HCT116 (cell line): Measurements from ENCODE around the gene KLHL22. TPM values are rescaled to one million over a fixed set of nuclear protein-coding genes. Genes with fewer than 3 reads are reported as not detected.

Experiments
- ATAC-seq: fragments of 200-7000 bp; cut with Tn5 transposase; 2 replicates; pipeline ENCODE4 v1.9.1; 2020; ENCODE audit warnings: mild to moderate bottlenecking, moderate library complexity
- BruUV-seq: library from RNA; stranded (reverse); fragments of 400-500 nt; replicated peaks from 2 replicates; lab custom pipeline; 2021; lab: Mats Ljungman, UMichigan
- CTCF ChIA-PET: fragments of 300-600 bp; sonication (Branson Sonifier 250); formaldehyde crosslinking; loops from one replicate; lab custom pipeline; 2021; ENCODE audit warnings: antibody characterized with exemption; lab: Charles Lee
- POLR2A ChIA-PET: fragments of 300-600, 350-600 bp; sonication (Branson Sonifier 250); formaldehyde crosslinking; loops from one replicate; lab custom pipeline; 2021; ENCODE audit warnings: antibody characterized with exemption; lab: Charles Lee
- RAD21 ChIA-PET, 2 experiments: fragments of 300-600 bp; sonication (Branson Sonifier 250); formaldehyde crosslinking; loops; one replicate each; lab custom pipeline; 2023; ENCODE audit warnings: low total read pairs in 2 of 2; ENCODE audit not compliant: uncharacterized antibody in 2 of 2, unreplicated experiment in 2 of 2, low non-redundant PET in 1 of 2; lab: Charles Lee
- DNase-seq: peaks from one replicate; pipeline ENCODE4 v3.0.0-alpha.2; 2010; ENCODE audit warnings: low read depth, low spot score
- H2AFZ ChIP-seq: fragments of 200-600 bp; shearing (Covaris generic), sonication (generic); 2 replicates; pipeline ENCODE4 v1.6.1; 2017; ENCODE audit warnings: low read depth, mixed run types, mixed read lengths, antibody characterized with exemption, low read length; ENCODE audit not compliant: poor library complexity, severe bottlenecking
- H3K27ac ChIP-seq: 2 replicates; pipeline ENCODE4 v1.5.1; 2012; ENCODE audit warnings: low read depth, low read length
- H3K27me3 ChIP-seq: fragments of 200-600 bp; sonication (generic); 2 replicates; pipeline ENCODE4 v1.6.1; 2016; ENCODE audit warnings: mixed run types, low read length, mixed read lengths; ENCODE audit not compliant: insufficient read depth
- H3K36me3 ChIP-seq, 2 experiments: fragments of 200-500 bp in 1 of 2; fragments of 200-600 bp in 1 of 2; sonication (Bioruptor generic) in 1 of 2; sonication (generic) in 1 of 2; 2 replicates each; pipeline versions ENCODE4 v1.5.1 to v1.6.1; 2014 to 2016; ENCODE audit warnings: low read length in 2 of 2, inconsistent platforms in 1 of 2, mixed read lengths in 1 of 2, mixed run types in 1 of 2; ENCODE audit not compliant: insufficient read depth in 2 of 2, control insufficient read depth in 1 of 2
- H3K4me1 ChIP-seq, 2 experiments: fragments of 200-600 bp in 1 of 2; sonication (generic) in 1 of 2; 2 replicates each; pipeline versions ENCODE4 v1.5.1 to v1.6.1; 2012 to 2017; ENCODE audit warnings: low read length in 2 of 2, inconsistent platforms in 1 of 2, mild to moderate bottlenecking in 1 of 2, mixed read lengths in 1 of 2, mixed run types in 1 of 2, moderate library complexity in 1 of 2; ENCODE audit not compliant: insufficient read depth in 2 of 2, control insufficient read depth in 1 of 2
- H3K4me2 ChIP-seq: fragments of 200-600 bp; sonication (generic); 2 replicates; pipeline ENCODE4 v1.6.1; 2017; ENCODE audit warnings: mixed run types, low read length, mixed read lengths
- H3K4me3 ChIP-seq, 2 experiments: fragments of 200-600 bp in 1 of 2; sonication (generic) in 1 of 2; replicated peaks in 1 of 2; 2 replicates each; pipeline ENCODE4 v1.5.1; 2011 to 2016; ENCODE audit warnings: low read length in 2 of 2, control low read depth in 1 of 2, low read depth in 1 of 2, mild to moderate bottlenecking in 1 of 2, mixed read lengths in 1 of 2, mixed run types in 1 of 2
- H3K79me2 ChIP-seq: fragments of 200-600 bp; sonication (generic); 2 replicates; pipeline ENCODE4 v1.6.1; 2017; ENCODE audit warnings: mild to moderate bottlenecking, mixed run types, low read length, moderate library complexity, mixed read lengths; ENCODE audit not compliant: insufficient read depth
- H3K9ac ChIP-seq: fragments of 200-600 bp; sonication (generic); 2 replicates; pipeline ENCODE4 v1.6.1; 2016; ENCODE audit warnings: low read length, mixed read lengths
- H3K9me2 ChIP-seq: fragments of 200-600 bp; sonication (generic), shearing (Covaris generic); 2 replicates; pipeline ENCODE4 v1.6.1; 2017; ENCODE audit warnings: mixed run types, mild to moderate bottlenecking, moderate library complexity; ENCODE audit not compliant: insufficient read depth
- H3K9me3 ChIP-seq, 2 experiments: fragments of 200-500 bp in 1 of 2; fragments of 200-600 bp in 1 of 2; sonication (Bioruptor generic) in 1 of 2; sonication (generic) in 1 of 2; 2 replicates each; pipeline ENCODE4 v1.6.1; 2014 to 2017; ENCODE audit warnings: low read length in 2 of 2, mixed read lengths in 2 of 2, inconsistent platforms in 1 of 2, low read depth in 1 of 2, mild to moderate bottlenecking in 1 of 2, mixed run types in 1 of 2, moderate library complexity in 1 of 2; ENCODE audit not compliant: control insufficient read depth in 1 of 2, insufficient read depth in 1 of 2
- H4K20me1 ChIP-seq: fragments of 200-600 bp; sonication (generic), shearing (Covaris generic); 2 replicates; pipeline ENCODE4 v1.6.1; 2017; ENCODE audit warnings: mixed run types, mild to moderate bottlenecking, moderate library complexity; ENCODE audit not compliant: insufficient read depth
- CBX3 ChIP-seq: IDR thresholded peaks from 2 replicates; pipeline ENCODE4 v1.6.1; 2012; ENCODE audit warnings: low read depth
- ELF1 ChIP-seq: IDR thresholded peaks from 2 replicates; pipeline ENCODE4 v1.6.1; 2012; ENCODE audit warnings: low read depth, borderline replicate concordance
- EZH2 ChIP-seq: fragments of 200-600 bp; sonication (generic); IDR thresholded peaks from 2 replicates; pipeline ENCODE4 v1.6.1; 2017; ENCODE audit warnings: antibody characterized with exemption, mixed run types
- EZH2phosphoT487 ChIP-seq: fragments of 200-600 bp; IDR thresholded peaks from 2 replicates; pipeline ENCODE4 v1.6.1; 2018; ENCODE audit warnings: antibody characterized with exemption, borderline replicate concordance
- JUND ChIP-seq: IDR thresholded peaks from 2 replicates; pipeline ENCODE4 v1.6.1; 2012
- SIN3A ChIP-seq: IDR thresholded peaks from 2 replicates; pipeline ENCODE4 v1.6.1; 2012; ENCODE audit warnings: low read depth
- SP1 ChIP-seq: IDR thresholded peaks from 2 replicates; pipeline ENCODE4 v1.6.1; 2012; ENCODE audit warnings: low read depth
- SRF ChIP-seq: IDR thresholded peaks from 2 replicates; pipeline ENCODE4 v1.6.1; 2012; ENCODE audit warnings: low read depth
- ZNF274 ChIP-seq: fragments of 200-500 bp; sonication (Bioruptor generic); IDR thresholded peaks from 2 replicates; pipeline ENCODE4 v1.6.1; 2014; ENCODE audit warnings: mild to moderate bottlenecking, low read depth, low read length, inconsistent platforms
- intact Hi-C: fragments of 100-400 bp; cut with micrococcal nuclease; formaldehyde crosslinking; loops from 2 replicates; pipeline ENCODE4 v1.10.0; 2022
- total RNA-seq: library from RNA; stranded (reverse); gene quantifications from one replicate; pipeline ENCODE4 v1.2.1, GENCODE V29; 2021; ENCODE audit not compliant: unreplicated experiment
- TF ChIP-seq, protein P1 (sequence below): IDR thresholded peaks from 2 replicates; pipeline ENCODE4 v1.6.1; 2011; ENCODE audit warnings: mild to moderate bottlenecking, low read length, moderate library complexity; ENCODE audit not compliant: insufficient replicate concordance; ENCODE audit errors: extremely low read depth
- TF ChIP-seq, protein P2 (sequence below), 3 experiments: fragments of 200-600 bp in 1 of 3; sonication (generic) in 1 of 3; IDR thresholded peaks in 2 of 3; conservative IDR thresholded peaks in 1 of 3; 2 replicates each; pipeline ENCODE4 v1.5.1; 2012 to 2017; ENCODE audit warnings: low read depth in 2 of 3, low read length in 2 of 3, antibody characterized with exemption in 1 of 3, borderline replicate concordance in 1 of 3, control low read depth in 1 of 3, mild to moderate bottlenecking in 1 of 3, mixed read lengths in 1 of 3, mixed run types in 1 of 3, moderate library complexity in 1 of 3; ENCODE audit not compliant: insufficient read depth in 1 of 3

KLHL22 gene
- total RNA-seq, 1 experiment from 2014 or later, result 16.4 TPM

DNA sequence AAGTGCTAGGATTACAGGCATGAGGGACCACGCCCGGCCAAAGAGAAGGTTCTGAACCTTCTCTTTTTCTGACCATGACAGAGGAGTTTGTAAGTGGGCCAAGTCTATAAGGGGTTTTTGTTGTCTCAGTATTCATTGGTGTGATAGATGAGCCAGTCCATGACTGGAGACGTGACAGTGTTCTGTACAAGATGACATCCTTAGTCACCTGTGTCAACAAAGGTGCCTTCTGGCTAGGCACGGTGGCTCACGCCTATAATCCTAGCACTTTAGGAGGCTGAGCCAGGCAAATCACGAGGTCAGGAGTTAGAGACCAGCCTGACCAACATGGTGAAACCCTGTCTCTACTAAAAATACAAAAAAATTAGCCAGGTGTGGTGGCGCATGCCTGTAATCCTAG is 4.2 kb upstream of the KLHL22 start:
- CTCF ChIA-PET, result no interaction called here
- no TSS peak for BruUV-seq
- H2AFZ ChIP-seq, result no peak overlapping the region
- POLR2A ChIA-PET, result no interaction called here
- H3K9me3 ChIP-seq, result no peaks in the 10 kb centered on the region
- H3K36me3 ChIP-seq, result no peaks in the 10 kb centered on the region
- H3K4me2 ChIP-seq, result no peak overlapping the region
- no peaks in the 10 kb centered on the region for H4K20me1 ChIP-seq
- DNase-seq (no peak), ATAC-seq (no peak)
- no peaks in the 10 kb centered on the region for H3K27me3 ChIP-seq
- no peak overlapping the region for H3K4me3 ChIP-seq
- RAD21 ChIA-PET, result no interaction called here
- H3K79me2 ChIP-seq, result 0 out of 2 replicates have a peak, but pooled peaks cover 4% of the 10 kb centered on the region
- H3K9me2 ChIP-seq, result no peaks in the 10 kb centered on the region
- intact Hi-C loops, result loop anchor here (5.0 kb wide), 1 partner anchor 82 kb away; no protein-coding TSS in a partner anchor
- peaks cover 14 to 31% of the 10 kb centered on the region in 2 experiments for H3K4me1 ChIP-seq
- no peak overlapping the region for H3K27ac ChIP-seq
- TF ChIP-seq ELF1, result no peak
- TF ChIP-seq EZH2, result no peak
- TF ChIP-seq, protein P1, sequence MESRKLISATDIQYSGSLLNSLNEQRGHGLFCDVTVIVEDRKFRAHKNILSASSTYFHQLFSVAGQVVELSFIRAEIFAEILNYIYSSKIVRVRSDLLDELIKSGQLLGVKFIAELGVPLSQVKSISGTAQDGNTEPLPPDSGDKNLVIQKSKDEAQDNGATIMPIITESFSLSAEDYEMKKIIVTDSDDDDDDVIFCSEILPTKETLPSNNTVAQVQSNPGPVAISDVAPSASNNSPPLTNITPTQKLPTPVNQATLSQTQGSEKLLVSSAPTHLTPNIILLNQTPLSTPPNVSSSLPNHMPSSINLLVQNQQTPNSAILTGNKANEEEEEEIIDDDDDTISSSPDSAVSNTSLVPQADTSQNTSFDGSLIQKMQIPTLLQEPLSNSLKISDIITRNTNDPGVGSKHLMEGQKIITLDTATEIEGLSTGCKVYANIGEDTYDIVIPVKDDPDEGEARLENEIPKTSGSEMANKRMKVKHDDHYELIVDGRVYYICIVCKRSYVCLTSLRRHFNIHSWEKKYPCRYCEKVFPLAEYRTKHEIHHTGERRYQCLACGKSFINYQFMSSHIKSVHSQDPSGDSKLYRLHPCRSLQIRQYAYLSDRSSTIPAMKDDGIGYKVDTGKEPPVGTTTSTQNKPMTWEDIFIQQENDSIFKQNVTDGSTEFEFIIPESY, result no peak
- no peak for TF ChIP-seq SRF
- TF ChIP-seq SIN3A, result no peak
- TF ChIP-seq JUND, result no peak
- no peak for TF ChIP-seq ZNF274
- TF ChIP-seq EZH2phosphoT487, result no peak
- TF ChIP-seq, protein P2, sequence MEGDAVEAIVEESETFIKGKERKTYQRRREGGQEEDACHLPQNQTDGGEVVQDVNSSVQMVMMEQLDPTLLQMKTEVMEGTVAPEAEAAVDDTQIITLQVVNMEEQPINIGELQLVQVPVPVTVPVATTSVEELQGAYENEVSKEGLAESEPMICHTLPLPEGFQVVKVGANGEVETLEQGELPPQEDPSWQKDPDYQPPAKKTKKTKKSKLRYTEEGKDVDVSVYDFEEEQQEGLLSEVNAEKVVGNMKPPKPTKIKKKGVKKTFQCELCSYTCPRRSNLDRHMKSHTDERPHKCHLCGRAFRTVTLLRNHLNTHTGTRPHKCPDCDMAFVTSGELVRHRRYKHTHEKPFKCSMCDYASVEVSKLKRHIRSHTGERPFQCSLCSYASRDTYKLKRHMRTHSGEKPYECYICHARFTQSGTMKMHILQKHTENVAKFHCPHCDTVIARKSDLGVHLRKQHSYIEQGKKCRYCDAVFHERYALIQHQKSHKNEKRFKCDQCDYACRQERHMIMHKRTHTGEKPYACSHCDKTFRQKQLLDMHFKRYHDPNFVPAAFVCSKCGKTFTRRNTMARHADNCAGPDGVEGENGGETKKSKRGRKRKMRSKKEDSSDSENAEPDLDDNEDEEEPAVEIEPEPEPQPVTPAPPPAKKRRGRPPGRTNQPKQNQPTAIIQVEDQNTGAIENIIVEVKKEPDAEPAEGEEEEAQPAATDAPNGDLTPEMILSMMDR (IDR thresholded peaks at IDR 0.05 in 2 of 3, conservative IDR thresholded peaks at IDR 0.05 in 1 of 3; ENCODE audit: borderline replicate concordance in 1 of 3, insufficient read depth in 1 of 3, low read depth in 2 of 3, low read length in 2 of 3), result no peak
- no peak for TF ChIP-seq SP1
- no peak for TF ChIP-seq CBX3
- H3K9ac ChIP-seq, result no peak overlapping the region
